ENCODE measurements around the gene CNN2. TPM values are rescaled to one million over a fixed set of nuclear protein-coding genes. Genes with fewer than 3 reads are reported as not detected.

CNN2 gene
- total and polyA plus RNA-seq, 9 of the 15 experiments (the other 6 are each of a cell fraction or from before 2014, with no cell fraction given): 12.1 to 174 (median 52.7) TPM

DNA sequence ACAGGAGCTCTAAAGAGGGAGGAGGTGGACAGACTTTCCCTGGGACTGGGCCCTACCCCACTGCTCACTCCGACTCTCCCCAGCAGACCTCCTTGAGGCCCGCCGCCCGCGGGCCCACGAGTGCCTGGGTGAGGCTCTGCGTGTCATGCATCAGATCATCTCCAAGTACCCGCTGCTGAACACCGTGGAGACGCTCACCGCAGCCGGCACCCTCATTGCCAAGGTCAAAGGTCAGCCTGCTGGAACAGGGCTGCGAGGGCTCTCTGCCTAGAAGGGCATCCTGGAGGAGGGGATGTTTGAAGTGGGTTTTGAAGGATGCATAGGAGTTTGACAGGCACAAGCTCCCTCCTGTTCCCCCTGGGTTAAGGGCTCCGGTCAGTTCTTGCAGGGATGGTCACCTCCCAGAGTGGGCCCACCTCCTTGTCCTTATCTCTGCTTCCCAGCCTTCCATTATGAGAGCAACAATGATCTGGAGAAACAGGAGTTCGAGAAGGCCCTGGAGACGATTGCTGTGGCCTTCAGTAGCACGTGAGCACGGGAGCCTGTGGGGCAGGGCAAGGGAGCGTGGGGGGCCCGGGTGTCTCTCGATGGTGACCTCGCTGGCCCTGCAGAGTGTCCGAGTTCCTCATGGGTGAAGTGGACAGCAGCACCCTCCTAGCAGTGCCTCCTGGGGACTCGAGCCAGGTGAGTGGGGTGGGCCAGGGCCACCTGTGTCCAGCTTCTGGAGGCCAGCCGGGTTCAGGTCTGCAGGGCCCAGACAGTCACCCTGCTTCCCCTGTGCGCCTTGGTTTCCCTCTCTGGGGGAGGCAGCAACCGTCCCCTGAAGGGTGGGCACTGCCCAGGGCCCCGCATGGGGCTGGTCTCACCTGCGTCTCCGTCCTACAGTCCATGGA, 46.9 kb downstream of the CNN2 start (continued):
- TF ChIP-seq, protein P1, sequence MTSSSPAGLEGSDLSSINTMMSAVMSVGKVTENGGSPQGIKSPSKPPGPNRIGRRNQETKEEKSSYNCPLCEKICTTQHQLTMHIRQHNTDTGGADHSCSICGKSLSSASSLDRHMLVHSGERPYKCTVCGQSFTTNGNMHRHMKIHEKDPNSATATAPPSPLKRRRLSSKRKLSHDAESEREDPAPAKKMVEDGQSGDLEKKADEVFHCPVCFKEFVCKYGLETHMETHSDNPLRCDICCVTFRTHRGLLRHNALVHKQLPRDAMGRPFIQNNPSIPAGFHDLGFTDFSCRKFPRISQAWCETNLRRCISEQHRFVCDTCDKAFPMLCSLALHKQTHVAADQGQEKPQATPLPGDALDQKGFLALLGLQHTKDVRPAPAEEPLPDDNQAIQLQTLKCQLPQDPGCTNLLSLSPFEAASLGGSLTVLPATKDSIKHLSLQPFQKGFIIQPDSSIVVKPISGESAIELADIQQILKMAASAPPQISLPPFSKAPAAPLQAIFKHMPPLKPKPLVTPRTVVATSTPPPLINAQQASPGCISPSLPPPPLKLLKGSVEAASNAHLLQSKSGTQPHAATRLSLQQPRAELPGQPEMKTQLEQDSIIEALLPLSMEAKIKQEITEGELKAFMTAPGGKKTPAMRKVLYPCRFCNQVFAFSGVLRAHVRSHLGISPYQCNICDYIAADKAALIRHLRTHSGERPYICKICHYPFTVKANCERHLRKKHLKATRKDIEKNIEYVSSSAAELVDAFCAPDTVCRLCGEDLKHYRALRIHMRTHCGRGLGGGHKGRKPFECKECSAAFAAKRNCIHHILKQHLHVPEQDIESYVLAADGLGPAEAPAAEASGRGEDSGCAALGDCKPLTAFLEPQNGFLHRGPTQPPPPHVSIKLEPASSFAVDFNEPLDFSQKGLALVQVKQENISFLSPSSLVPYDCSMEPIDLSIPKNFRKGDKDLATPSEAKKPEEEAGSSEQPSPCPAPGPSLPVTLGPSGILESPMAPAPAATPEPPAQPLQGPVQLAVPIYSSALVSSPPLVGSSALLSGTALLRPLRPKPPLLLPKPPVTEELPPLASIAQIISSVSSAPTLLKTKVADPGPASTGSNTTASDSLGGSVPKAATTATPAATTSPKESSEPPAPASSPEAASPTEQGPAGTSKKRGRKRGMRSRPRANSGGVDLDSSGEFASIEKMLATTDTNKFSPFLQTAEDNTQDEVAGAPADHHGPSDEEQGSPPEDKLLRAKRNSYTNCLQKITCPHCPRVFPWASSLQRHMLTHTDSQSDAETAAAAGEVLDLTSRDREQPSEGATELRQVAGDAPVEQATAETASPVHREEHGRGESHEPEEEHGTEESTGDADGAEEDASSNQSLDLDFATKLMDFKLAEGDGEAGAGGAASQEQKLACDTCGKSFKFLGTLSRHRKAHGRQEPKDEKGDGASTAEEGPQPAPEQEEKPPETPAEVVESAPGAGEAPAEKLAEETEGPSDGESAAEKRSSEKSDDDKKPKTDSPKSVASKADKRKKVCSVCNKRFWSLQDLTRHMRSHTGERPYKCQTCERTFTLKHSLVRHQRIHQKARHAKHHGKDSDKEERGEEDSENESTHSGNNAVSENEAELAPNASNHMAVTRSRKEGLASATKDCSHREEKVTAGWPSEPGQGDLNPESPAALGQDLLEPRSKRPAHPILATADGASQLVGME (CRISPR knock-in tag; IDR thresholded peaks at IDR 0.05): no peak; the same call in 1 of the 2 replicates
- no peak for TF ChIP-seq ZNF699 (CRISPR knock-in tag; IDR thresholded peaks at IDR 0.05; ENCODE audit: insufficient replicate concordance)
- TF ChIP-seq RUNX1 (IDR thresholded peaks at IDR 0.05; ENCODE audit: low read depth): 0 out of 2 replicates have a peak, but pooled peaks have one; percentile 15
- TF ChIP-seq HNRNPH1 (optimal IDR thresholded peaks at IDR 0.05; ENCODE audit: low read depth, low read length): no peak
- TF ChIP-seq, protein P2, sequence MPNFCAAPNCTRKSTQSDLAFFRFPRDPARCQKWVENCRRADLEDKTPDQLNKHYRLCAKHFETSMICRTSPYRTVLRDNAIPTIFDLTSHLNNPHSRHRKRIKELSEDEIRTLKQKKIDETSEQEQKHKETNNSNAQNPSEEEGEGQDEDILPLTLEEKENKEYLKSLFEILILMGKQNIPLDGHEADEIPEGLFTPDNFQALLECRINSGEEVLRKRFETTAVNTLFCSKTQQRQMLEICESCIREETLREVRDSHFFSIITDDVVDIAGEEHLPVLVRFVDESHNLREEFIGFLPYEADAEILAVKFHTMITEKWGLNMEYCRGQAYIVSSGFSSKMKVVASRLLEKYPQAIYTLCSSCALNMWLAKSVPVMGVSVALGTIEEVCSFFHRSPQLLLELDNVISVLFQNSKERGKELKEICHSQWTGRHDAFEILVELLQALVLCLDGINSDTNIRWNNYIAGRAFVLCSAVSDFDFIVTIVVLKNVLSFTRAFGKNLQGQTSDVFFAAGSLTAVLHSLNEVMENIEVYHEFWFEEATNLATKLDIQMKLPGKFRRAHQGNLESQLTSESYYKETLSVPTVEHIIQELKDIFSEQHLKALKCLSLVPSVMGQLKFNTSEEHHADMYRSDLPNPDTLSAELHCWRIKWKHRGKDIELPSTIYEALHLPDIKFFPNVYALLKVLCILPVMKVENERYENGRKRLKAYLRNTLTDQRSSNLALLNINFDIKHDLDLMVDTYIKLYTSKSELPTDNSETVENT (CRISPR knock-in tag; IDR thresholded peaks at IDR 0.05): no peak
- TF ChIP-seq, protein P3, sequence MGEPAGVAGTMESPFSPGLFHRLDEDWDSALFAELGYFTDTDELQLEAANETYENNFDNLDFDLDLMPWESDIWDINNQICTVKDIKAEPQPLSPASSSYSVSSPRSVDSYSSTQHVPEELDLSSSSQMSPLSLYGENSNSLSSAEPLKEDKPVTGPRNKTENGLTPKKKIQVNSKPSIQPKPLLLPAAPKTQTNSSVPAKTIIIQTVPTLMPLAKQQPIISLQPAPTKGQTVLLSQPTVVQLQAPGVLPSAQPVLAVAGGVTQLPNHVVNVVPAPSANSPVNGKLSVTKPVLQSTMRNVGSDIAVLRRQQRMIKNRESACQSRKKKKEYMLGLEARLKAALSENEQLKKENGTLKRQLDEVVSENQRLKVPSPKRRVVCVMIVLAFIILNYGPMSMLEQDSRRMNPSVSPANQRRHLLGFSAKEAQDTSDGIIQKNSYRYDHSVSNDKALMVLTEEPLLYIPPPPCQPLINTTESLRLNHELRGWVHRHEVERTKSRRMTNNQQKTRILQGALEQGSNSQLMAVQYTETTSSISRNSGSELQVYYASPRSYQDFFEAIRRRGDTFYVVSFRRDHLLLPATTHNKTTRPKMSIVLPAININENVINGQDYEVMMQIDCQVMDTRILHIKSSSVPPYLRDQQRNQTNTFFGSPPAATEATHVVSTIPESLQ (CRISPR knock-in tag; IDR thresholded peaks at IDR 0.05): no peak
- no peak for TF ChIP-seq RBM14 (IDR thresholded peaks at IDR 0.05; ENCODE audit: borderline replicate concordance, insufficient read depth, low read depth, low read length)
- TF ChIP-seq HNRNPK (IDR thresholded peaks at IDR 0.05; ENCODE audit: low read depth, low read length, poor library complexity, severe bottlenecking): no peak
- TF ChIP-seq RFX7 (CRISPR knock-in tag; IDR thresholded peaks at IDR 0.05): no peak
- TF ChIP-seq TAL1 (IDR thresholded peaks at IDR 0.05): peak; percentile 73
- TF ChIP-seq FIP1L1 (IDR thresholded peaks at IDR 0.05; ENCODE audit: low read depth, low read length, poor library complexity, severe bottlenecking): no peak
- no peak for TF ChIP-seq RBM39 (optimal IDR thresholded peaks at IDR 0.05; ENCODE audit: low read depth, low read length)
- no peak for TF ChIP-seq ETS2 (tag; IDR thresholded peaks at IDR 0.05; ENCODE audit: borderline replicate concordance, poor library complexity, severe bottlenecking)
- TF ChIP-seq GTF2F1 (IDR thresholded peaks at IDR 0.05; ENCODE audit: low read depth, low read length): no peak
- no peak for TF ChIP-seq ZNF408 (CRISPR knock-in tag; IDR thresholded peaks at IDR 0.05; ENCODE audit: low read depth)
- peak; percentile 83 for TF ChIP-seq CBFA2T3 (IDR thresholded peaks at IDR 0.05)
- 0 out of 4 replicates have a peak, but pooled peaks of 1 of the 2 experiments have one; percentile 70 for TF ChIP-seq HDAC1 (IDR thresholded peaks at IDR 0.05)
